GM23248 (cell line): ENCODE data around the gene DYNC2H1. TPM values are rescaled to one million over a fixed set of nuclear protein-coding genes. Genes with fewer than 3 reads are reported as not detected.
"Not testable (repeated sequence)": the region's sequence is repeated elsewhere in the genome, so short reads cannot be mapped to it uniquely, and the experiment has no call there.

Experiments
- DNase-seq: peaks from one replicate; pipeline ENCODE4 v3.0.0-alpha.2; 2015
- H2AFZ ChIP-seq: fragments of 200-600 bp; sonication (generic); 2 replicates; pipeline ENCODE4 v1.6.1; 2016; ENCODE audit warnings: antibody characterized with exemption
- H3F3A ChIP-seq: fragments of 200-600 bp; sonication (generic); 2 replicates; pipeline ENCODE4 v1.6.1; 2016; ENCODE audit warnings: mild to moderate bottlenecking, antibody characterized with exemption, mixed run types; ENCODE audit not compliant: insufficient read depth
- H3K27ac ChIP-seq: fragments of 200-600 bp; sonication (generic); 2 replicates; pipeline ENCODE4 v1.5.1; 2016; ENCODE audit warnings: mild to moderate bottlenecking
- H3K27me3 ChIP-seq: fragments of 200-600 bp; sonication (generic); replicated peaks from 2 replicates; pipeline ENCODE4 v1.6.1; 2016; ENCODE audit warnings: mild to moderate bottlenecking; ENCODE audit not compliant: insufficient read depth
- H3K36me3 ChIP-seq: fragments of 200-600 bp; sonication (generic); 2 replicates; pipeline ENCODE4 v1.6.1; 2016; ENCODE audit warnings: low read depth, mild to moderate bottlenecking
- H3K4me1 ChIP-seq: fragments of 200-600 bp; sonication (generic); 2 replicates; pipeline ENCODE4 v1.6.1; 2016; ENCODE audit warnings: mild to moderate bottlenecking; ENCODE audit not compliant: insufficient read depth
- H3K4me2 ChIP-seq: fragments of 200-600 bp; sonication (generic); one replicate; pipeline ENCODE4 v1.6.1; 2016; ENCODE audit warnings: mild to moderate bottlenecking; ENCODE audit not compliant: unreplicated experiment
- H3K4me3 ChIP-seq: fragments of 200-600 bp; sonication (generic); 2 replicates; pipeline ENCODE4 v1.5.1; 2016; ENCODE audit warnings: mild to moderate bottlenecking
- H3K79me2 ChIP-seq: fragments of 200-600 bp; sonication (generic); 2 replicates; pipeline ENCODE4 v1.6.1; 2016; ENCODE audit warnings: mild to moderate bottlenecking; ENCODE audit not compliant: insufficient read depth
- H3K9ac ChIP-seq: fragments of 200-600 bp; sonication (generic); 2 replicates; pipeline ENCODE4 v1.6.1; 2016; ENCODE audit warnings: mild to moderate bottlenecking
- H3K9me2 ChIP-seq: fragments of 200-600 bp; sonication (generic); 2 replicates; pipeline ENCODE4 v1.6.1; 2016; ENCODE audit warnings: mixed run types, mild to moderate bottlenecking, moderate library complexity; ENCODE audit not compliant: insufficient read depth
- H3K9me3 ChIP-seq: fragments of 200-600 bp; sonication (generic); one replicate; pipeline ENCODE4 v1.6.1; 2017; ENCODE audit warnings: low read depth
- H4K20me1 ChIP-seq: fragments of 200-600 bp; sonication (generic); 2 replicates; pipeline ENCODE4 v1.6.0; 2016; ENCODE audit not compliant: insufficient read depth
- EZH2 ChIP-seq: fragments of 200-600 bp; sonication (generic); IDR thresholded peaks from 2 replicates; pipeline ENCODE4 v1.6.1; 2018; ENCODE audit warnings: antibody characterized with exemption, mild to moderate bottlenecking; ENCODE audit not compliant: insufficient read depth, poor library complexity, severe bottlenecking
- EZH2phosphoT487 ChIP-seq: fragments of 200-600 bp; sonication (generic); IDR thresholded peaks from 2 replicates; pipeline ENCODE4 v1.6.1; 2018; ENCODE audit warnings: antibody characterized with exemption, moderate library complexity, mild to moderate bottlenecking, low read depth; ENCODE audit not compliant: insufficient read depth
- WGBS, 2 experiments: methylation state at CpG; one replicate each; pipeline ENCODE4 v1.1.6; 2015 to 2017; ENCODE audit warnings: low lambda C conversion rate in 2 of 2, low coverage in 1 of 2; ENCODE audit errors: missing lambda C conversion rate in 2 of 2; 5-methylcytosine and 5-hydroxymethylcytosine counted together
- in situ Hi-C: fragments of 300-500 bp; cut with MboI; formaldehyde crosslinking; loops from 2 replicates; pipeline ENCODE4 v1.15.0; 2020
- polyA plus RNA-seq: library from polyadenylated mRNA; unstranded; fragments of >200 nt; fragmentation: Nextera tagmentation; extraction: Ambion mirVana; gene quantifications from 2 replicates; pipeline ENCODE4 v1.2.1, GENCODE V29; 2016
- total RNA-seq: library from RNA; depleted of rRNA; stranded (reverse); fragments of >200 nt; shearing (Covaris generic); gene quantifications from 2 replicates; pipeline ENCODE4 v1.2.3, GENCODE V29; 2014

The DYNC2H1 gene
- total and polyA plus RNA-seq, 2 experiments from 2014 or later, result 9.3 to 27.0 TPM

DNA sequence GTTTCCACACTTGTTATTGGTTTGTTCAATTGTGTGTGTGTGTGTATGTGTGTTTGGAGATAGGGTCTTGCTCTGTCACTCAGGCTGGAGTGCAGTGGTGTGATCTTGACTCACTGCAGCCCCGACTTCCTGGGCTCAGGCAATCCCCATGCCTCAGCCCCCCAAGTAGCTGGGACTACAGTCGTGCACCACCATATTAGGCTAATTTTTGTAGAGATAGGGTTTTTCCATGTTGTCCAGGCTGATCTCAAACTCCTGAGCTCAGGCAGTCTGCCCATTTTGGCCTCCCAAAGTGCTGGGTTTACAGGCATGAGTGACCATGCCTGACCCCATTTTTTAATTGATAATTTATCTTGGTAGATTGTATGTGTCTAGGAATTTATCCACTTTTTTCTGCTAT lies 263.7 kb downstream of the DYNC2H1 start:
- Histone ChIP-seq H4K20me1 (no peaks in the 10 kb centered on the region), H2AFZ (no peak overlapping the region), H3F3A (peaks cover 5% of the 10 kb centered on the region; the same call in 1 of the 2 replicates), H3K4me3 (no peak overlapping the region), H3K9ac (no peak overlapping the region), H3K4me2 (no peak overlapping the region), H3K9me2 (no peaks in the 10 kb centered on the region), H3K9me3 (no peaks in the 10 kb centered on the region), H3K27ac (no peak overlapping the region), H3K4me1 (peaks cover 10% of the 10 kb centered on the region), H3K79me2 (no peaks in the 10 kb centered on the region), H3K36me3 (no peaks in the 10 kb centered on the region), H3K27me3 (no peaks in the 10 kb centered on the region)
- TF ChIP-seq EZH2phosphoT487, result no peak
- no peak for TF ChIP-seq EZH2
- no peak for DNase-seq
- in situ Hi-C loops, result no loop called here
- 89 to 97% methylated on average over 2 of the region's 2 CpGs for WGBS, 2 experiments

GRCh38 chr11:103374227-103374626 lies 265.0 kb downstream of the DYNC2H1 start:
- not testable (repeated sequence) for DNase-seq

GRCh38 chr11:103378931-103379330 lies 269.7 kb downstream of the DYNC2H1 start:
- no peak overlapping the region for H3K27ac ChIP-seq
- TF ChIP-seq EZH2phosphoT487 (no peak), EZH2 (no peak)

More at GRCh38 chr11:103374227-103374626, 265.0 kb downstream of the DYNC2H1 start:
- H3F3A ChIP-seq, H2AFZ ChIP-seq, H3K27me3 ChIP-seq, H3K9ac ChIP-seq, H3K36me3 ChIP-seq, H3K9me2 ChIP-seq, H4K20me1 ChIP-seq, H3K4me1 ChIP-seq, H3K27ac ChIP-seq, H3K4me3 ChIP-seq, H3K9me3 ChIP-seq, H3K79me2 ChIP-seq, in situ Hi-C loops, H3K4me2 ChIP-seq: not testable (repeated sequence)
- 32 to 33% methylated on average over 3 of the region's 3 CpGs for WGBS, 2 experiments

GRCh38 chr11:103380031-103380430 lies 270.8 kb downstream of the DYNC2H1 start:
- DNase-seq, result no peak
- no peaks in the 10 kb centered on the region; the same call in 1 of the 2 replicates for H3K9me2 ChIP-seq
- no peak overlapping the region for H2AFZ ChIP-seq
- no peaks in the 10 kb centered on the region for H3F3A ChIP-seq
- H3K27ac ChIP-seq, result no peak overlapping the region
- H3K79me2 ChIP-seq, result no peaks in the 10 kb centered on the region
- H3K9me3 ChIP-seq, result no peaks in the 10 kb centered on the region
- peaks cover 6% of the 10 kb centered on the region; the same call in 1 of the 2 replicates for H3K4me1 ChIP-seq
- no peak overlapping the region for H3K9ac ChIP-seq
- no peak overlapping the region for H3K4me3 ChIP-seq
- no peaks in the 10 kb centered on the region for H3K36me3 ChIP-seq
- H3K4me2 ChIP-seq, result no peak overlapping the region
- no peaks in the 10 kb centered on the region for H3K27me3 ChIP-seq
- WGBS, 2 experiments, result 64 to 71% methylated on average over 3 of the region's 3 CpGs
- in situ Hi-C loops, result no loop called here
- TF ChIP-seq EZH2phosphoT487 (no peak), EZH2 (no peak)
- H4K20me1 ChIP-seq, result no peaks in the 10 kb centered on the region

More at GRCh38 chr11:103378931-103379330, 269.7 kb downstream of the DYNC2H1 start:
- DNase-seq, result peak; percentile 31
- no peaks in the 10 kb centered on the region for H3F3A ChIP-seq
- no peaks in the 10 kb centered on the region for H3K27me3 ChIP-seq
- H3K79me2 ChIP-seq, result no peaks in the 10 kb centered on the region
- H3K9ac ChIP-seq, result no peak overlapping the region
- no peaks in the 10 kb centered on the region for H3K4me1 ChIP-seq
- H3K4me3 ChIP-seq, result no peak overlapping the region
- no peaks in the 10 kb centered on the region for H3K9me3 ChIP-seq
- WGBS, 2 experiments, result 94 to 98% methylated on average over 2 of the region's 2 CpGs
- no peaks in the 10 kb centered on the region for H3K36me3 ChIP-seq
- H2AFZ ChIP-seq, result no peak overlapping the region
- H3K4me2 ChIP-seq, result no peak overlapping the region
- H3K9me2 ChIP-seq, result no peaks in the 10 kb centered on the region; the same call in 1 of the 2 replicates
- H4K20me1 ChIP-seq, result no peaks in the 10 kb centered on the region
- in situ Hi-C loops, result no loop called here

DNA sequence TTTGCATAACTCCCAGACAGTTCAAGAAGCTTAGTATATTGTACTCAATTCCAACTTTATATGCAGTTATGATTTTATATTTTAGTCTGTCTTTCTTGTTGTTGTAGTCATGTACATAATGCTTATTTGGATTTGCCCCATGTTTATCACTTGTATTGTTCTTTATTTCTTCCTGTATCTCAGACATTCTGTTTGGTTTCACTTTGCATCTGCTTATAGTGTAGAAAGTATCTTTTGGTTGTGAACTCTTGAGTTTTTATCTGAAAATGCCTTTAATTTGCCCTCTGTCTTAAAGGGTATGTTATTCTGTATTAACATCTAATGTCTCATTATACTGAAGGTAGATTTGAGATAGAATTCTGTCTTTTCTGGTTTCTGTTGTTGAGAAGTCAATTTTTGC lies 275.4 kb downstream of the DYNC2H1 start:
- H3K9ac ChIP-seq, result peak overlapping the region; percentile 34
- peak overlapping the region; percentile 72 for H3K4me2 ChIP-seq
- H3K4me1 ChIP-seq, result peaks cover 7% of the 10 kb centered on the region
- DNase-seq, result peak; percentile 16
- no peaks in the 10 kb centered on the region for H3K9me3 ChIP-seq
- peak overlapping the region; percentile 51 for H3K4me3 ChIP-seq
- in situ Hi-C loops, result no loop called here
- no peaks in the 10 kb centered on the region; the same call in 1 of the 2 replicates for H3K9me2 ChIP-seq
- no peaks in the 10 kb centered on the region for H3F3A ChIP-seq
- H3K27ac ChIP-seq, result no peak overlapping the region
- no peaks in the 10 kb centered on the region for H4K20me1 ChIP-seq
- H3K27me3 ChIP-seq, result no peaks in the 10 kb centered on the region
- TF ChIP-seq EZH2 (no peak), EZH2phosphoT487 (no peak)
- H2AFZ ChIP-seq, result peak overlapping the region; percentile 58
- no peaks in the 10 kb centered on the region for H3K36me3 ChIP-seq
- H3K79me2 ChIP-seq, result no peaks in the 10 kb centered on the region
